ENCODE data around the gene POPDC2. TPM values are rescaled to one million over a fixed set of nuclear protein-coding genes. Genes with fewer than 3 reads are reported as not detected.

Gene POPDC2
- total and polyA plus RNA-seq, 9 donors: 8.6 to 30.2 (median 13.6) TPM

DNA sequence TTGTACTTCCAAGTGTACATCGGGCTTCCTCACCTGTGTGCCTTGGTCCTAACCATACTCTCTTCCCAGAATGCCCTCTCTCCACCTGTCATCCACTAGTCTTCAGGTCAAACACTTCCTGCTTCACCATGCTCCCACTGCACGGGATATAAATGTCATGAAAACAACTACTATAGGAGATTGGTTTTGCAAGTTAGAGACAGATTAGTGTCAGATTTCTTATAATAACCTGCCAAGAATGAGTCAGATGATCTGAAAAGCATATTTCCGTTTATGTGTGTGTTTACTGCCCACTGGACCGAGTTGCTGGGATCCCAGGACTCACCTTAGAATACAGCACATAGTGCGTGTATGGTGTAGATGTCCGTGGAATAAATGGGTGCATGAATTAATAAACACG, 41.3 kb downstream of the POPDC2 start:
- no peak overlapping the region for H3K4me3 ChIP-seq (ENCODE audit: low read length)
- 80% methylated on average over 1 of the region's 7 CpGs for WGBS (ENCODE audit: insufficient coverage)
- H3K27me3 ChIP-seq (ENCODE audit: control insufficient read depth, insufficient read depth, low read length): no peaks in the 10 kb centered on the region
- no peaks in the 10 kb centered on the region for H3K9me3 ChIP-seq (replicated peaks; ENCODE audit: control insufficient read depth, low read depth, low read length)
- H3K36me3 ChIP-seq (ENCODE audit: control insufficient read depth, insufficient read depth, low read length): no peaks in the 10 kb centered on the region
- no peak for DNase-seq
- peaks cover 4% of the 10 kb centered on the region for H3K4me1 ChIP-seq (ENCODE audit: control insufficient read depth, insufficient read depth, low read length)
- H3K27ac ChIP-seq (ENCODE audit: low read length): no peak overlapping the region

DNA sequence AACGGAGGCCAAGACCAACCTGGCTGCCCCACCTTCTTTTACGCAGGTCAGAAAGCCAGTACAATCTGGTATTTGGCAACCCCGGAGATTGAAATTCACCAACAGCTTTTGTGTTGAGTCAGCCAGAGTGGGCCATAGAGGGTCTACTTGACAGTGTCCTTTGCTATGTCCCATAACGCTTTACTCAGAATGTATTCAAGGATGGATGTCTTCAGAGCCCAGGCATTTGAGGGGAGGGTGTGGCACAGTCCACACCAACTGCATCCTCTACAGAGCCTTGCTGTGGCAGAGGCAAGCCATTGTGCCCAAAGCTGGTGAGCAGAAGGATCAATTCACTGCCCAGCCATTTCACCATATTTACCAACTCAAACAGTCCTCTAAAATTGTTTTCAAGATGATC, 44.3 kb downstream of the POPDC2 start:
- WGBS (ENCODE audit: insufficient coverage): 94% methylated on average over 3 of the region's 4 CpGs
- peaks cover under 1% of the 10 kb centered on the region for H3K9me3 ChIP-seq (replicated peaks; ENCODE audit: control insufficient read depth, low read depth, low read length)
- no peaks in the 10 kb centered on the region for H3K4me1 ChIP-seq (ENCODE audit: control insufficient read depth, insufficient read depth, low read length)
- H3K27ac ChIP-seq (ENCODE audit: low read length): no peak overlapping the region
- no peaks in the 10 kb centered on the region for H3K27me3 ChIP-seq (ENCODE audit: control insufficient read depth, insufficient read depth, low read length)
- H3K36me3 ChIP-seq (ENCODE audit: control insufficient read depth, insufficient read depth, low read length): no peaks in the 10 kb centered on the region
- no peak overlapping the region for H3K4me3 ChIP-seq (ENCODE audit: low read length)
- no peak for DNase-seq

DNA sequence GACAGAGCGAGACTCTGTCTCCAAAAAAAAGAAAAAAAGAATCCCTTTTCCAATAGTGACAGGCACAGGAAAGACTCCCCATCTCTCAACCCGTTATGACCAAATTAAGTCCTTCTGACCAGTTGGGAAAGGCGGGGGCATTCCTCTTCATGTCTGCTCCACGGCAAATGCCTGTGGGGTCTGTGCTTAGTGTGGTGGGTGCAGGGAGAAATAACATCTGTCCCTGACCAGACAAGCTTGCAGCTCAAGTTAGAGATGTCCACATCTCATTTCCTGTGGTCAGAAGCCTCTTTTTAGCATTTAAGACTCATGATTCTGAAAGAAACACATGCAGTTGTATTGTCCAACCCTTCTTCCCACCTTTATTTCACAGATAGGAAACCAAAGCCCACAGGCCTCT, 46.5 kb downstream of the POPDC2 start:
- no peak overlapping the region for H3K27ac ChIP-seq (ENCODE audit: low read length)
- H3K4me3 ChIP-seq (ENCODE audit: low read length): no peak overlapping the region
- H3K4me1 ChIP-seq (ENCODE audit: control insufficient read depth, insufficient read depth, low read length): no peaks in the 10 kb centered on the region
- peaks cover 2% of the 10 kb centered on the region for H3K9me3 ChIP-seq (replicated peaks; ENCODE audit: control insufficient read depth, low read depth, low read length)
- DNase-seq: no peak
- H3K36me3 ChIP-seq (ENCODE audit: control insufficient read depth, insufficient read depth, low read length): no peaks in the 10 kb centered on the region
- WGBS (ENCODE audit: insufficient coverage): 100% methylated on average over 1 of the region's 4 CpGs
- no peaks in the 10 kb centered on the region for H3K27me3 ChIP-seq (ENCODE audit: control insufficient read depth, insufficient read depth, low read length)

DNA sequence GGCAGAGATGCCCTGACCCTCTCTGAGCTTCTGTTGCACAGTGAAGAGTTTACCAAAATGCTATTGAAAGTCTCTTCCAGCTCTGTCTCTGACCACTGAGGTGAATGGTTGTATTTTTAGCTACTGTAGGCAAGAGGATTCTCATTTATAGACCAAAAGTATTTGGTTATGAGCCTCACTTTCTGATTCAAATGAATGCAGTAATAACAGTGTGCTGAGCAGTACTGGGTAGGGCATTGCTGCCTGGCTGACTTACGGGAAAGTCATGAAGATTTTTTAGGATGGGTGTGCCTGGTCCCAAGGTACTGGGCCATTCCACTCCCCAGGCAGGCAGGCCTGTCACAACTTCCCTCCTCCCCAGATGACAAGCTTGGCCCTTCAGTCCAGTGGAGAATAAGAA, 47.2 kb downstream of the POPDC2 start:
- Histone ChIP-seq H3K4me3 (ENCODE audit: low read length) (no peak overlapping the region), H3K9me3 (replicated peaks; ENCODE audit: control insufficient read depth, low read depth, low read length) (peaks cover 2% of the 10 kb centered on the region), H3K36me3 (ENCODE audit: control insufficient read depth, insufficient read depth, low read length) (no peaks in the 10 kb centered on the region), H3K27ac (ENCODE audit: low read length) (no peak overlapping the region), H3K4me1 (ENCODE audit: control insufficient read depth, insufficient read depth, low read length) (no peaks in the 10 kb centered on the region), H3K27me3 (ENCODE audit: control insufficient read depth, insufficient read depth, low read length) (peaks cover 2% of the 10 kb centered on the region)
- DNase-seq: no peak
- WGBS (ENCODE audit: insufficient coverage): no CpG with 5 or more reads among the region's 1 CpG

DNA sequence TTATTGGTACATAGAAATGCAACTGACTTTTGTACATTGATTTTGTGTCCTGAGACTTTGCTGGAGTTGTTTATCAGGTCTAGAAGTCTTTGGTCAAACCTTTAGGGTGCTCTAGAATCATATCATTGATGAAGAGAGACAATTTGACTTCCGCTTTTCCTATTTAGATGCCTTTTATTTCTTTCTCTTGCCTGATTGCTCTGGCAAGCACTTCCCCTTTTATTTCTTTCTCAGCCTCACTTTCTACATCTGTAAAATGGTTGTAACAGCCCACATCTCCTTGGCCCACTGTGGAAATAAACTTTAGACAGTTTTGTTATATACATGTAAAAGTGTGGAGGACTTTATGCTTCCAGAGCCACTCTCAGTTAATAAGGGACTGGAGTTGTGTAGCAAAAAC, 48.7 kb downstream of the POPDC2 start:
- no peak overlapping the region for H3K4me3 ChIP-seq (ENCODE audit: low read length)
- H3K27me3 ChIP-seq (ENCODE audit: control insufficient read depth, insufficient read depth, low read length): peaks cover 2% of the 10 kb centered on the region
- peaks cover 2% of the 10 kb centered on the region for H3K9me3 ChIP-seq (replicated peaks; ENCODE audit: control insufficient read depth, low read depth, low read length)
- no peaks in the 10 kb centered on the region for H3K4me1 ChIP-seq (ENCODE audit: control insufficient read depth, insufficient read depth, low read length)
- no peak overlapping the region for H3K27ac ChIP-seq (ENCODE audit: low read length)
- no peaks in the 10 kb centered on the region for H3K36me3 ChIP-seq (ENCODE audit: control insufficient read depth, insufficient read depth, low read length)
- WGBS (ENCODE audit: insufficient coverage): no CpG with 5 or more reads among the region's 1 CpG
- no peak for DNase-seq

DNA sequence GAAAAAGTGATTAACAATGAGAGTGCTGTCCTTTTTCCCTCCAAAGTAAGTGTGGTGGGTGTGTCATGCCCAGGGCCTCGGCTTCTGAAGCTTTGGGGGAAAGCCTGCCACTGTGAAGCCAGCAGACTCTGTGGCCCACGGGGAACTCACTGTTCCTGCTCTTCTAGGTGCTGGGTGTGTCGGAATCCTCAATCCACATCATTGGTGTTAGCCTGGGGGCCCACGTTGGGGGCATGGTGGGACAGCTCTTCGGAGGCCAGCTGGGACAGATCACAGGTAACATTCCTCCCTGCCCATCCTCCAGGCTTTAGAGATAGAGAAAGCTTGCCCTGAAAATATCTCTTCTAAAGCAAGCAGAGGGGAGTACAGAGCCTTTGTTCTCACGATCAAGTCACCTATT, 51.1 kb downstream of the POPDC2 start:
- Histone ChIP-seq H3K27me3 (ENCODE audit: control insufficient read depth, insufficient read depth, low read length) (peaks cover 2% of the 10 kb centered on the region), H3K4me3 (ENCODE audit: low read length) (no peak overlapping the region), H3K36me3 (ENCODE audit: control insufficient read depth, insufficient read depth, low read length) (no peaks in the 10 kb centered on the region), H3K4me1 (ENCODE audit: control insufficient read depth, insufficient read depth, low read length) (no peaks in the 10 kb centered on the region), H3K27ac (ENCODE audit: low read length) (no peak overlapping the region), H3K9me3 (replicated peaks; ENCODE audit: control insufficient read depth, low read depth, low read length) (peaks cover 2% of the 10 kb centered on the region)
- WGBS (ENCODE audit: insufficient coverage): 20% methylated on average over 1 of the region's 6 CpGs
- DNase-seq: no peak

DNA sequence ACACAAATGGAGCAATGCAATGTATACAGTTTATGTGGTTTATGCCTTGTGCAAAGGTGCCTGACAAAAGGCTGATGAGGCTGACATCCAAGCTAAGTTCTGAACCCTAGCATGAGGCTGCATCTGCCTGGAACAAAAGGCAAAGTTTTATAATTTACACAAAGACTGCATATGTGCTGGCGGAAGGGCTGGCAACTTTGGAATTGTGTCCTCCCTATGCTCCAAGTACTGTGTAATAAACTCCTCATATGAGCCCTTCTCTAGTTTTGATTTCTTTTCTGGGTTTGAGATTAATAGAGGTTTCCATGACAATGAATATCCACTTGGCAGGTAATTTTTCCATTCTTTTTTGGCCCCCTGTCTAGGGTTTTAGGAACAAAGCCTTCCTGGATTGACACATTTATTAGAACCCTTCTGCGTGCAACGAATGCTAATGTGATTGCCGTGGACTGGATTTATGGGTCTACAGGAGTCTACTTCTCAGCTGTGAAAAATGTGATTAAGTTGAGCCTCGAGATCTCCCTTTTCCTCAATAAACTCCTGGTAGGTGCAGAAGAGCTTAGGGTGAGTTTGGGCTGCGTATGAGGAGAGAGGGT, 51.9 kb downstream of the POPDC2 start:
- H3K27ac ChIP-seq (ENCODE audit: low read length): no peak overlapping the region
- DNase-seq: peak; percentile 41
- H3K36me3 ChIP-seq (ENCODE audit: control insufficient read depth, insufficient read depth, low read length): no peaks in the 10 kb centered on the region
- no peak overlapping the region for H3K4me3 ChIP-seq (ENCODE audit: low read length)
- H3K9me3 ChIP-seq (replicated peaks; ENCODE audit: control insufficient read depth, low read depth, low read length): peaks cover 2% of the 10 kb centered on the region
- peaks cover 2% of the 10 kb centered on the region for H3K27me3 ChIP-seq (ENCODE audit: control insufficient read depth, insufficient read depth, low read length)
- H3K4me1 ChIP-seq (ENCODE audit: control insufficient read depth, insufficient read depth, low read length): no peaks in the 10 kb centered on the region
- no CpG with 5 or more reads among the region's 6 CpGs for WGBS (ENCODE audit: insufficient coverage)

DNA sequence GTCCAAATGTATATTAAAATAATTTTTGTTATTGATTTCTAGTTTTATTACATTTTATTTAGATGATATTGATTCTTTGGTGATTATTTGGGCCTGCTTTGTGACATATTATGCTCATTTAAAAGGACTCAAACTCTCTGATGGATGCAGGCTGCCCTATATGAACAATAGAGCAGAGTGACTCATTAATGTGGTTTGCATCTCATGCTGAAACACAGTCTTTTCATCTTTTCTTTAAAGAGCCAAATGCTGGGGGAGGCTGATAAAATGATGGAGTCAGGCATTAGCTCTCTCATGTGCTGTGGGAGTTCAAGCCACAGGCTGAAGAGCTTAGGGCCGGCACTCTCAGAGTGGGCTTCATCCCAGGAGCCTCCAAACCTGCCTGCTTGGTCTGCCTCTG, 55.5 kb downstream of the POPDC2 start:
- Histone ChIP-seq H3K4me3 (ENCODE audit: low read length) (no peak overlapping the region), H3K9me3 (replicated peaks; ENCODE audit: control insufficient read depth, low read depth, low read length) (no peaks in the 10 kb centered on the region), H3K4me1 (ENCODE audit: control insufficient read depth, insufficient read depth, low read length) (no peaks in the 10 kb centered on the region), H3K27ac (ENCODE audit: low read length) (no peak overlapping the region), H3K36me3 (ENCODE audit: control insufficient read depth, insufficient read depth, low read length) (no peaks in the 10 kb centered on the region), H3K27me3 (ENCODE audit: control insufficient read depth, insufficient read depth, low read length) (peaks cover 2% of the 10 kb centered on the region)
- 71% methylated on average over 1 of the region's 1 CpG for WGBS (ENCODE audit: insufficient coverage)
- DNase-seq: no peak

DNA sequence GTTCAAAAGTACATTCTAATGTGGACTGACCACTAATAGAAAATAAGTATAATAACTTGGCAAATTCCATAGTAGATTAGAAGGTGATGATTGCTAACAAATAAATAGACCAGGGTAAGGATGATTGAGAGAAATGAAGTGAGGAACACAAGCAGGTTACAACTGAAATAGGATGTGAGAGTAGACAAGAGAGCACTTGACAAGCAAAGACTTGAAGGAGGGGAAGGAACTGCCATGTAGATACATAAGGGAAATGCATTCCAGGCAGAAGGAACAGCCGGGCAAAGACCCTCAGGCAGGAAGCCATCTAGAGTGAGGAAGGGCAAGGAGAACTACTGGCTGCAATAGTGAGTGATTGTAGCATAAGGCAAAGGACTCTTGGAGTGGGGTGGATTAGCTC, 57.7 kb downstream of the POPDC2 start:
- Histone ChIP-seq H3K36me3 (ENCODE audit: control insufficient read depth, insufficient read depth, low read length) (no peaks in the 10 kb centered on the region), H3K4me1 (ENCODE audit: control insufficient read depth, insufficient read depth, low read length) (no peaks in the 10 kb centered on the region), H3K27ac (ENCODE audit: low read length) (no peak overlapping the region), H3K27me3 (ENCODE audit: control insufficient read depth, insufficient read depth, low read length) (no peaks in the 10 kb centered on the region), H3K9me3 (replicated peaks; ENCODE audit: control insufficient read depth, low read depth, low read length) (no peaks in the 10 kb centered on the region), H3K4me3 (ENCODE audit: low read length) (no peak overlapping the region)
- DNase-seq: no peak
- WGBS (ENCODE audit: insufficient coverage): no CpG with 5 or more reads among the region's 1 CpG

DNA sequence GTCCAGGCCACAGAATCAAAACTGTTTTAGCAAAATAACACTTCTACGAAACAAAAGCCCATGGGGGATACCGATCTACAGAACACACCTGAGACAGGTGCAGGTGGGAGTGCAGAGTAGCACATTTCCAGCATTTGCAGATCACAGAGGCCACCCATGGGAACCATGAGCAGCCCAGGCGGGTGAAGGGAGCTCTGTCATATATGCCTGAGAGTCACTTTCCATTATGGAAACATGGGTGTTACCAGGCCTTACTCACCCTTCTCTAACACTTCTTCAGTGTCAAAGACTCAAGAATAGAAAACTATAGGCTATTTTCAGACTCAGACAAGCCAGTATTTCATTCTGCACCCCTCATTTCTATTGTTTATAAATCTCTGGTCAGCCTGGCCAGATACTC, 59.2 kb downstream of the POPDC2 start:
- Histone ChIP-seq H3K36me3 (ENCODE audit: control insufficient read depth, insufficient read depth, low read length) (no peaks in the 10 kb centered on the region), H3K4me3 (ENCODE audit: low read length) (no peak overlapping the region), H3K9me3 (replicated peaks; ENCODE audit: control insufficient read depth, low read depth, low read length) (no peaks in the 10 kb centered on the region), H3K4me1 (ENCODE audit: control insufficient read depth, insufficient read depth, low read length) (peaks cover 5% of the 10 kb centered on the region), H3K27ac (ENCODE audit: low read length) (no peak overlapping the region), H3K27me3 (ENCODE audit: control insufficient read depth, insufficient read depth, low read length) (no peaks in the 10 kb centered on the region)
- WGBS (ENCODE audit: insufficient coverage): 88% methylated on average over 1 of the region's 3 CpGs
- DNase-seq: no peak

DNA sequence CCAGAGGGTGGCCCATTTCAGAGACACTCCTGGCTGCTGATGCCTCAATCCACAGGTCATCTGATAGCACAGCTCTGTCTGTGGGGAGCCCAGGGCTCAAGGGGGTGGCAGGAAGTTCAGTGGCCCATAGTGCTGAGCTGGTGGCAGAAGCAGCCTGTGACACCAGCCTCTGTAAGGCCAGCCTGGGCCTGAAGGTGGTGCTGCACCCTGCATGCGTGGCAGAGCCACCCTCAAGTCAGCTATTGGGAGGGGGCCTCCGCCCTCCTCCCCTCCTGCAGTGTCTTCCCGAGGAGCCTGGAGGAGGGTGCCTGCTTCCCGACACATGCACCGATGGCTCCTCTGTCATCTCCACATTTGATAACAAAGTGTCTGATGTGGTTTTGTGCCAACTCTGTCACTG, 59.7 kb downstream of the POPDC2 start:
- H3K36me3 ChIP-seq (ENCODE audit: control insufficient read depth, insufficient read depth, low read length): no peaks in the 10 kb centered on the region
- peaks cover 10% of the 10 kb centered on the region for H3K4me1 ChIP-seq (ENCODE audit: control insufficient read depth, insufficient read depth, low read length)
- H3K4me3 ChIP-seq (ENCODE audit: low read length): no peak overlapping the region
- no CpG with 5 or more reads among the region's 5 CpGs for WGBS (ENCODE audit: insufficient coverage)
- H3K9me3 ChIP-seq (replicated peaks; ENCODE audit: control insufficient read depth, low read depth, low read length): no peaks in the 10 kb centered on the region
- H3K27ac ChIP-seq (ENCODE audit: low read length): no peak overlapping the region
- no peaks in the 10 kb centered on the region for H3K27me3 ChIP-seq (ENCODE audit: control insufficient read depth, insufficient read depth, low read length)
- DNase-seq: no peak

All from muscle of leg (tissue), 11 donors.